Activated CD4-positive, CD25-positive, alpha-beta regulatory T cell treated with anti-CD3 and anti-CD28 coated beads, Interleukin-2, amount 50 U/mL, for 24 hours (primary cell): Measurements from ENCODE around the gene HUNK.
"Not testable (repeated sequence)": the region's sequence is repeated elsewhere in the genome, so short reads cannot be mapped to it uniquely, and the experiment has no call there.

ENCODE experiments used
- ATAC-seq, 2 donors: fragments of 150-1000 bp; cut with Tn5 transposase; one replicate each; pipeline ENCODE4 v1.10.0; 2021; ENCODE audit warnings: mild to moderate bottlenecking in 1 of 2, moderate library complexity in 1 of 2

HUNK gene

GRCh38 chr21:31924548-31924947 is 51.7 kb downstream of the HUNK start:
- no peak for ATAC-seq

- no peak for ATAC-seq
Measured at GRCh38 chr21:31926498-31926897, 53.7 kb downstream of the HUNK start.

- no peak for ATAC-seq
Measured at GRCh38 chr21:31927689-31928353, 55.0 kb downstream of the HUNK start.

DNA sequence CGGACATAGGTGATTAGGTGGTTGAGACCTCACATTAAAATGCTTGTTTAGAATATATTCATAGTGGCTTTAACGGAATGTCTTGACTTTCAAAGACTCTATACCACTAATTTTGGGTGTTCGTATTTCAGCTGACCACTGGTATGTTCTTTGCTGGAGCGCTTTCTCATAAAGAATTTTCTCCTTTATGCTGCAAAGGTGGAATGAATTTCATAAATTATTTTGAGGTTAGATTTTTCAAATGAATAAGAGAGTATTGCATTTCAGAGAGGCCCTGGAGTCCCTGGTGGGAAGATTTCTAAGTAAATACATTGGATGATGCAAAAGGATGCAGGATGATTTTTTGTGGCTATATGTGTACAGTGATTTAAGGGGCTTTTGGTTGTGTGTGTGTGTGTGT is 55.8 kb downstream of the HUNK start:
- ATAC-seq = no peak

- no peak for ATAC-seq
Measured at GRCh38 chr21:31929548-31929947, 56.7 kb downstream of the HUNK start.

- no peak for ATAC-seq
Measured at GRCh38 chr21:31930001-31930400, 57.2 kb downstream of the HUNK start.

DNA sequence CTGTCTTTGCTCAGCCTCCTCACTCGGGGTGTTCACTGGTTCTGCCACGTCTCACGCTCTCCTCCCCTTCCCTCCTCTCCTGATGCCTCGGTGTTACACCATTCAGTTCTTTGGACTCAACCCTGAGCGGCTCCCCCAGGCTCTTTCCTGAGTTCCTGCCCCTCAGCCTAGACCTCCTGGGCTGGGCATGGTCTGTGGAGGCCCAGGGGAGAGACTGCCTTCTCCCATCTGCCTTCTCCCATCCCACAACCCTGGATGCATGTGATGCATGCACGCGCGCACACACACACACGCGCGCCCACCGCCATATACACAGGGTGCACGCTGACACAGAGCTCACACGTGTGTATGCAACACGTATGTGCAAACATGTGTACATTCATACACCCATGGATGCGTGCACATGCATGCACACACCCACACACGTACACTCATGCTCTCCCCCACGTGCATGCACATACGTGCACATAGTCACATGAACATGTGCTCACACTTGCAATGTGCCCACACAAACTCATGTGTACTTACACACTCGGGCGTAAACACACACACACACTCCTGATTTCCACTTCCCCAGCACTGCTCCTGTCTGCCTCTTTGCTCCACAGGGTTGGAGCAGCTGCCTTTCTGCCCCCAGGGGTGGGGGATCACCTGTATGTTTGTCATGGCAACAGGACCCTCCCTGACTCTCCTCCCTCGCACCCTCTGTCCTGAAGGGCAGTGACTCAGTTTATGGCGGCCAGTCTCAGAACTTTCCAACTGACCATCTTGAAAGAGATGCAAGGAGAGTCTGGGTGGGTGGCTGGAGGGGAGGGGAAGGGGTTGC is 59.0 kb downstream of the HUNK start:
- no peak for ATAC-seq

DNA sequence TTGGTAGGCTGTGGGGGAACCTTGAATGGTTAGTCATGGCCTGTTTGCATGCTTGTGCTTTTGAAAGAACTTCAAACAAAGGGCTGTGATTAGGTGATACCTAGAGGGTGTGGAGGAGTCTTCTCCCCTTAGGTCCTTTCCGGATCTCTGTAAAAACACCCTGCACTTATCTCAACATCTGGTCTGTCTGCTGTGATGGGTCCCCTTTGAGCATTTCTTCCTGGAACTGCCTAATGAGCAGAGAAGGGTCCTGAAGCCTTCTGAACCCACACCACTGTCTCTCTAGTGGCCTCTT is 59.6 kb downstream of the HUNK start:
- no peak for ATAC-seq

- no peak for ATAC-seq
Measured at GRCh38 chr21:31937303-31937702, 64.5 kb downstream of the HUNK start.

DNA sequence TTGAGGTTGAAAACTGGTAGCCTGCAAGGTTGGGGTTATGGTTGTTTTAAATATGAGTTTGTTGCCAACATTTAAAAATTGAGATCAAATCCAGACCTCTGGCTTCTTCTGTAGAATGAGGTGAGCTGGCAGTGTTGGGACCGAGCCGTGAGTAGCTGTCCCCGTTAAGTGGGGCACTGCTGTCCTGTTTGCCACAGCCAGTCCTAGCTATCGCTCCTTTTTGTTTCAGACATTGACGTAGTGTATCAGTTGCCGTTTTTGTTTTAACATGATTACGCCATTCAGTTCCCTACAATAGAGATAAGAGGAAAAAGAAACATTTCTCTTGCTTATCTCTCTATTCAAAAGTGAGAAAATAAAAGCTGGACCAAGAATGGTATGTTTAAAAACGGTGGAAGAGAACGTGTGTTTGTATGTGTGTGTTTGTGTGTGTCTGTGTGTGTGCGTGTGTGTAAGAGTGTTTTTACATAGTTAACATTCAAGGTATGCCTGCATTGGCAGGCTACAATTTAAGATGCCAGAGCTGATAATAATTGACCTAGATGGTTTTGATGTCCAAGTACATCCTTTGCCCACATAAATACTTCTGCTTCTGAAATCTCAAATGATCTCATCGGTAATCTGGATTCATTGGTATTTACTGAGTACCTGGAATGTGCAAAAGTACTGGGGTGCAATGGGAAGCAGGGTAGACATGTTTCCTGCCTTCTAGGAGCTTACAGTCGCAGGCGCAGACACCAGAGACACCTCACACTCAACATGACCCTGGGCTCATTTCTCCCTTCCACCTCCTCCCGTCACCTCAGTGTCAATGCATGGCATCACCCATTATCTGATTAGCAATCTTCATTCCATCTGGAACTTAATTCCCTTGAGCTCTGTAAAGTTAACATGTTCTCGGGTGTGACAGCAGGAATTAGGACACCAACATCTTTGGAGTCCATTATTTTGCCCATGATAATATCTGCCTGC is 65.8 kb downstream of the HUNK start:
- ATAC-seq = no peak

DNA sequence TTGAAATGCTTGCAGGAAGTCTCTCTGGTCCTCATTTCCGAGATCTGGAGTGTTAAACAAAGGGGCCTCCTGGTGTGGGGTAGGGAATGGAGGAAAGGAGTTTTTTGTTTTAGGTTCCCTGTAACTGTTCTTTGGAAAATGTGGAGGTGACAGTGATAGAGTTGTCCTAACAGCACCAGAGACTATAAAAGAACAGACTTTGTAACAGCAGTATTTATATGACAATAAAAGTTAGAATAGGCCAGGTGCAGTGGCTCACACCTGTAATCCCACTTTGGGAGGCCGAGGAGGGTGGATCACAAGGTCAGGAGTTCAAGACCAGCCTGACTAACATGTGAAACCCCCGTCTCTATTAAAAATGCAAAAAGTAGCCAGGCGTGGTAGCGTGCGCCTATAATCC is 68.9 kb downstream of the HUNK start:
- ATAC-seq = no peak

GRCh38 chr21:31943561-31943960 is 70.7 kb downstream of the HUNK start:
- ATAC-seq = no peak

GRCh38 chr21:31945141-31945540 is 72.3 kb downstream of the HUNK start:
- no peak for ATAC-seq

GRCh38 chr21:31945546-31945945 is 72.7 kb downstream of the HUNK start:
- ATAC-seq = no peak

GRCh38 chr21:31946231-31946630 is 73.4 kb downstream of the HUNK start:
- ATAC-seq = no peak

DNA sequence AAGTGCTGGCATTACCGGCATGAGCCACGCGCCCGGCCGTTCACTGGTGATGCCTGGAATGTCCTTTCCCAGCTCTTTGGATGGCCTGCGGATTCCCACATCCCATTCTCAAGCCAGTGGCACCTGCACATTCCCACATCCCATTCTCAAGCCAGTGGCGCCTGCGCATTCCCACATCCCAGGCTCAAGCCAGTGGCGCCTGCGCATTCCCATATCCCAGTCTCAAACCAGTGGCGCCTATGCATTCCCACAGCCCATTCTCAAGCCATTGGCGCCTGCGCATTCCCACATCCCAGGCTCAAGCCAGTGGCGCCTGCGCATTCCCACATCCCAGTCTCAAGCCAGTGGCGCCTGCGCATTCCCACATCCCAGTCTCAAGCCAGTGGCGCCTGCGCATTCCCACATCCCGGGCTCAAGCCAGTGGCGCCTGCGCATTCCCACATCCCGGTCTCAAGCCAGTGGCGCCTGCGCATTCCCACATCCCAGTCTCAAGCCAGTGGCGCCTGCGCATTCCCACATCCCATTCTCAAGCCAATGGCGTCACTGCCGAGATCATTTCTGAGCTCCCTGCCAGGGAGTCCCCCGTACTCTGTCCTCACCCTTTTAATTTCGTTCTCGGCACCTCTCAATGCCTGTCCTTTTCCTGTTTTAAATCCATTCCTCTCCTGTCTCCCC is 74.2 kb downstream of the HUNK start:
- not testable (repeated sequence) for ATAC-seq

- ATAC-seq = no peak
Measured at GRCh38 chr21:31948676-31949075, 75.9 kb downstream of the HUNK start.

DNA sequence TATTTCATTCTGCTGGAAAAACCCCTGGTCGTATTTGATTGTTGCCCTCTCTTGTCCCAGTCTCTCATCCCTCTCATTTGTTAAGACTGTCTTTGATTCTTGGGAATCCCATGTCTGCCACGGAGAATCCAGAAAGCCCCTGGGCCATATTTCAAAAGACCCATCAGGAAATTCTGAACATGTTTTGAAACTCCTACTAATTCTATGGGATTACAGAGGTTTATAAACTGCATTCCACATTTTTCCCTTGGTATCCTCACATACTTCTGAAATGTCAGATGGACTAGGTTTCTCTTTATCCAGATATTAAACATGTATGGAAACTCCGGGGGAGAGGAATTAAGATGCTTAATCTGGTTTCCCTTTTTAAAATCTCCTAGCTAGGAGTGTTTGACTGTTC is 80.0 kb downstream of the HUNK start:
- ATAC-seq = no peak

- no peak for ATAC-seq
Measured at GRCh38 chr21:31957631-31958030, 84.8 kb downstream of the HUNK start.

DNA sequence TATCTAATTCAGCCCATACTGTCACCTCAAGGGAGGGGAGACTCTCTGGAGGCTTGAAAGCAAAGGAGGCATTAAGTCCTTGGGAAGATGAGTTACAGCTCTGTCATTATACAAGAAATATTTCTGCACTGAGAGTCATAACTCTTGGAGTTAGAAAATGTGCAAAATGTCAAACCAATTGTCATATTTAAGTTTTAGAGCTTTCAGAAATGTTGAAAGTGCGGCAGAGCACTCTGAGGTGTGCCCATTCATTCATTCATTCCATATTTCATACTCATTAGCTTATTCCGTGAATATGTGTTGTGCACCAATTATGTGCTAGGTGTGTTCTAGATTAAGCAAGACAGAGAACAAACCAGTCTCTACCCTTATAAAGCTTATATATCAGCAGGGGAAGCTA is 87.1 kb downstream of the HUNK start:
- no peak for ATAC-seq

- ATAC-seq = no peak
Measured at GRCh38 chr21:31961027-31961426, 88.2 kb downstream of the HUNK start.

DNA sequence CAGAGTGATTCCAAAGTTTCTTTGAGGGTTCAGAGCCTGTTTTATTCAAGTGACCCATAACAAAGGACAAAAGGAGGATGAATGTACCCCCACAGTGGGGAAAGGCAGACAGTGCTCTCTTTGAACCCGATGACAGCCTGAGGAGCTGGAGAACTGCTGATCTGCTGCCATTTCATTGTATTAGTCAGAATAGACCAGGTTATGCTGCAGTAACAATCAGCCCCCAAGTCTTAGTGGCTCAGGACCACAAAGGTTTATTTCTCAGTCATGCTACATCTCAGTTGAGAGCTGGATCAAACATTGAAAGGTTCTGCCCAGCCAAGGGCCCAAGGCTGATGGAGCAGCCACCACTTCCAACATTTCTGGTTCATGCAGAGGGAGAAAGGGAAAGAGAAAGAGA is 88.9 kb downstream of the HUNK start:
- no peak for ATAC-seq

- no peak for ATAC-seq
Measured at GRCh38 chr21:31964692-31965091, 91.9 kb downstream of the HUNK start.
